NCI-H446 (cell line): ENCODE results near the gene PHACTR3.

Experiments
- DNase-seq, 2 experiments: peaks; one replicate each; lab custom pipeline; 2025; lab: John Stamatoyannopoulos, UW

The PHACTR3 gene

DNA sequence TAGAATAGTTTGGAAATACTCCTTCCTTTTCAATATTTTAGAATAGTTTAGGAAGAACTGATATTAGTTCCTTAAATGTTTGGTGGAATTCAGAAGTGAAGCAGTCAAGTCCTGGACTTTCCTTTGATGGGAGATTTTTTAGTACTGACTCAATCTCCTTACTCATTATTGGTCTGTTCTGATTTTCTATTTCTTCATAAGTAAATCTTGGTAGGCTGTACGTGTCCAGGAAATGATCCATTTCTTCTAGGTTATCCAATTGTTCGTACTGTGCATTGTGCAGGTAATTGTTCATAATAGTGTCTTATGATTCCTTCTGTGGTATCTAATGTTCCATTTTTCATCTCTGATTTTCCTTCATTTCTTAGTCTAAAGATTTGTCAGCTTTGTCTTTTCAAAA is 190.2 kb downstream of the PHACTR3 start:
- DNase-seq: no peak

DNA sequence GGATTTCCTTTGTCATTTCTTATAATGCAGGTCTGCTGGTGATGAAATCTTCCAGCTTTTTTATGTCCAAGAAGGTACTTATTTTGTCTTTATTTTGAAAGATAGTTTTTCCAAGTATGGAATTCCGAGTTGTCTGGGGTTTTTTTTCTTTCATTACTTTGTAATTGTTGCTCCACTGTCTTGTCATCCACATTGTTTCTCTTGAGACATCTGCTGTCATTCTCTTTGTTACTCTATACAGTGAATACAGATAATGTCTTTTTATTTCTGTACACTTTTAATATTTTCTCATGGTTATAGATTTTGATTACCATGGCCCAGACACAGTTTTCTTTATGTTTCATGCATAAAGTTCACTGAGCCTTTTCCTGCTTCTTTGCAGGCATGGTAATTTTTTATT is 196.0 kb downstream of the PHACTR3 start:
- DNase-seq: no peak

DNA sequence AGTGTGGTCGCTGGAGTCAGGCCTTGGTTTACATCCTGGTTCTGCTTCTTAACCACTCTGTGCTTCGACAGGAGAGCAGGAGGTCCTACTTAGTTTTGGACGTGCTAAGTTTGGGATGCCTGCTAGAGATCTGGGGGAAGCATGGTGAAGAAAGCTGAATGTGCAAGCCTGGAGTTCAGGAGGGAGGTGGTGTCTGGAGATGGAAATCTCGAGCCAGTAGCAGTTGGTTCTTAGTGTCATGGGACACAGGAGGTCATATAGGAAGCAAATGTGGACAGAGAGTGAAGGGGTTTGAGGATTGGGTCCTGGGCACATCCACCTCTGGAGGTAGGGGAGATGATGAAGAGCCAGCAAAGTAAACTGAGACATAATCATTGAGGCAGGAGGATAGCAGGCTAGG is 197.7 kb downstream of the PHACTR3 start:
- no peak for DNase-seq

DNA sequence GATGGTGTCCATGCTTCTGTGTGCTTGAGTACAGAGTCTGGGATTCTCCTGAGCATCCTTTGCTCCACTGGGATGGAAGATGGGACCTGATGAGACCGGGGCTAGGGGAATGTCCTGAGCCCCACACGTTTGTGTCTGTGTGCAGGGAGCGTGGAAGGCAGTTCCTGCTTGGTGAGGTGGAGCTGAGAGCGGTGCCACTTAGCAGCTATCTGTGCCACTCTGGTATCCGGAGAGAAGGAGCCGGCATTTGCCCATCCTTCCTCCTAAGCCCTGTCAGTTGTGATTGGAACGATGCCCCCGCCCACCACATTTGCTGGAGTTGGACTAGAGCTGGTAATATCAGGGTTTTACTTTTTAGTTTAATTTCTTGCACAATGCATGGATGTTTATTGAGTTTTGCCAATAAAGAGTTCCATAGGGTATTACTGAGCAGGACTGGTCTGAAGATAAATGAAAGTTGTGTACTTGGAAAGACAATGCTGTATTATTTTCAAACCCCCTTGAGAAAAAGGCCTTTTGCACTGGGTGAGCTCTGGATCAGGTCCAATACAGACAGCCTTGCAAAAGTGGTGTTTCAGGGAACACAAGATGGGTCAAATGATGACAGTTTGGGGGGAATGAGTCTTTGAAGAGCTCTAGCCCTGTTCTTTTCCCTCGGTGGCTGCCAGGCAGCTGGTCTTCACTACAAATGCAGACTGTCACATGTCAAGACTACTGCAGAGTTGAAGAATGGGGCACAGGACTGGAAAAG is 198.3 kb downstream of the PHACTR3 start:
- DNase-seq: no peak

DNA sequence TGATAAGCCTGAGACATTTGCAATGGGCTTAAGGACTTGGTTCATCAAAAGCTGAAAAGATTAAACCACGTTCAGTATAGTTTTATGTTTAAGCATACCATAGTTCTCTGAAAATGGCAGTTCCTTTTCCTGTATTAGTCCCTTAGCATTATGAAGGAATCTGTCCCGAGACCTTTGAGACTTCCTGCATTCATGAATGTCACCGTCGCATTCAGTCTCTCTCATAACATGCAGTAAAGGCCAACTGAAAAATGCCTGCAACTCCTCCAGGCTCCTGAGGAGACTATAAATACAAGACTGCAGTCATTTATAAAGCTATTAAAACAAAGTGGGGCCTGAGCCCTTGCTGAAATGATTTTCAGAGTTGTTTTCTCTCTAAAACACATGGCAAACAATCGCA is 200.0 kb downstream of the PHACTR3 start:
- no peak for DNase-seq

DNA sequence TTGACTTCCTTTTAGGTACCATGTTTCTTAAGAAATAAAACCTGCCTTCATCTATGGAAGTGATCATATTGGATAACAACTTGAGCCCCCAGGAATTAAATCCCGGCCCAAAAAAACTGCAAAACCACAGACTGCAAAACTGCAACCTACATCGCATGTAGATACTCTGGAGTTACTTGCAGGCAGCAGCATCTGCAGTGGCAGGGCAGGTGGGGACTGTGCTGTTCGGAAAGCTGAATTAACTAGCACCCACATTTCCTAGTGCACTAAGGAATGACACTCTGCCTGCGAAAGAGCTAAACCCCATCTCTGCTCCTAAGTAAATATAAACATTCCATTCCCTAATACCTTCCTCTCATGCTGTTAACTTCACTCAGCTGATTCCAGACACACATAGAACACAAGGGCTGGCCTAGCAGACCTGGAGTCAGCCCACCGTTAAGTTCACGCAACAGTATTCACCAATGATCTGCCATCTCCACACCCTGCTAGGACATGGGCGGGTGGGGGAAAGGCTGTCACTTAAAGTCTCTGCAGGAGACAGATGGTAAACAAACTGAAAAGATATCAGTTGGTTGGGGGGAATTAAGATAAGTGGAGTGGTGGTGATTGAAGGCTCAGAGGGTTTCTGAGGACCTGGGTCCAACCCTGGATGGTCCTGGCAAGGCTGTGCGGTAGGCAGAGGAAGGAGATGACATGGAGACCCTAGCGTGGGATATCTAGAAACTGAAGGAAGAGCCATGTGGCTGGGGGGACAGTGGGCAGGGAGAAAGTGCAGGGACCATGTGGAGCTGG is 200.7 kb downstream of the PHACTR3 start:
- DNase-seq: no peak

DNA sequence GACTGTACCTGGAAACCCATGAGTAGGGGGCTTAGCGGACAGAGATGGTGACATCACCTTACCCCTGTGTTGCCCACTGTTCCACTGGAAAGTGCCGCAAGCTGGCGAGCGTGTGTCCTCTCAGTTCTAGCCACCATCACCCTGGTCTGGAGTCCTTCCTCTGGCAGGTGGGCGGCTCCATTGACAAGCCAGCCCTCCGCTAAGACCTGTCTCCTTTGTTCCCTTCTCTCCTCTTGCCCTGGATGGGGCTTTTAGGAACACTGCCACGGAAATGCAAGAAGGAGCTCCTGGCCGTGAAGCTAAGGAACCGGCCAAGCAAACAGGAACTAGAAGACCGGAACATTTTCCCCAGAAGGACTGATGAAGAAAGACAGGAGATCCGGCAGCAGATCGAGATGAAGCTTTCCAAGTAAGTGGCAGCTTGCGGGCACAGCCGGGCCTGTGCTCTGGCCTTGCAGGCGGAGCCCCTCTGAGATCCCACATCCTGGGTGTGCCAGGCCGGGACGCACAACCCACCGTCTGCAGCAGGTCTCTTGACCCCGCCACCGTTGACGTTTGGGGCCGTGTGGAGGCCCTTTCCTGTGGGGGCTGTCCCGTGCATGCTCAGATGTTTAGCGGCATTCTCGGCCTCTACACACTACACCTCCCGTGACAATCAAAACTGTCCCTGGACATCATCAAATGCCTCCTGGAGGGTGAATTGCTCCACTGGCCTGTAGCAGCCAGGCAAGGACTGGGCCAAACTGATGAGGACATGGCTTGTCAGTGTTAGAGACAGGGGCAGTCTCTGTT is 201.6 kb downstream of the PHACTR3 start:
- no peak for DNase-seq

DNA sequence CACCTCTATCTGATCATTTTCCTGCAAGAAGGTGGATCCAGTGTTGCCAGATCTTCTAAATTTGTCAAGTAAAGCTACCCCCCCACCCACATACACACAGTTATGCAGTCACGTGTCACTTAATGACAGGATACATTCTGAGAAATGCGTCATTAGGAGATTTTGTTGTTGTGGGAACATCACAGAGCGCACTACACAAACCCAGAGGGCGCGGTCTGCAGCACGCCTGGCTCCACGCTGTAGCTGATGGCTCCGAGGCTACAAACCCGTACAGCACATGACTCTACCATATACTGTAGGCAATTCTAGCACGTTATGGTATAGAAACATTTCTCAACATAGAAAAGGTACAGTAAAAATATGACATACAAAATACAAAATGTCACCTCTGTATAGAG is 202.2 kb downstream of the PHACTR3 start:
- DNase-seq: no peak

DNA sequence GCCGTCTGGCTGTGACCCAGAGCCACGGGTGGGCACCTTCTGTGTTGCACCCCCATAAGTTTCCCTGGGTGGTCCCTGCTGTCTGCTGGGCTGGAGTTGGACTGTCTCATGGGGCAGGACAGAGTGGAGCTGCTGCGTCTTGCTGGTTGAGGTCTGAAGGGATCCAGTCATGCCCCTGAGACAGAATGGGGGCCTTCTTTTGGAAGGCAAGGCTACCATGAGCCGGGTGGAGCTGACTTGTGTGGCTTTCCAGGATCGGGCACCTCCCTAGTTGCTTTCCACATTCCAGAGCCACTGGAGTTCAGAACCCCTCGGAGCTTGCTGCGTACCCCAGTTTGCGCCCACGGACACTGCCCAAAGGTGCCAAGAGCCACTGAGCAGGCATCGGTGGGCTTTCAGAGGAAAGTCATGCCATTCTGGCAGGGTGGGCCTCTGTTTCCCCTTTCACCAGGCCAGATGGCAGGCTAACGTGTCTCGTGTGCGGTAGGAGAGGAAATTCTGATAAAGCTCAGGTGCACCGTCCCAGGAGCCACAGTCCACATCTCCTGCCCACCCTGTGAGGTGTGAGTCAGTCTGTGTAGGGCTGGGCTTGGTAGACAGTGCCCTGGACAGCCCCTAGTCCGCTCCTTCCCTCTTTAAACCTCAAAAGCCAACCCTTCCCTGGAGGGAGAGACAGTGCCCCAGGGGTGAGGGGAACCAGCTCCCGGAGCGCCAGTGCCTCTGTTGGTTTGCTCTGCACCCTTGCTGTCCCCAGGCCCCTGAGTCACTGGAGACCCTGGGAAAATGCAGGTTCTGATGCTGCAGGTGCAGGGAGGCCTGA is 203.8 kb downstream of the PHACTR3 start:
- no peak for DNase-seq

DNA sequence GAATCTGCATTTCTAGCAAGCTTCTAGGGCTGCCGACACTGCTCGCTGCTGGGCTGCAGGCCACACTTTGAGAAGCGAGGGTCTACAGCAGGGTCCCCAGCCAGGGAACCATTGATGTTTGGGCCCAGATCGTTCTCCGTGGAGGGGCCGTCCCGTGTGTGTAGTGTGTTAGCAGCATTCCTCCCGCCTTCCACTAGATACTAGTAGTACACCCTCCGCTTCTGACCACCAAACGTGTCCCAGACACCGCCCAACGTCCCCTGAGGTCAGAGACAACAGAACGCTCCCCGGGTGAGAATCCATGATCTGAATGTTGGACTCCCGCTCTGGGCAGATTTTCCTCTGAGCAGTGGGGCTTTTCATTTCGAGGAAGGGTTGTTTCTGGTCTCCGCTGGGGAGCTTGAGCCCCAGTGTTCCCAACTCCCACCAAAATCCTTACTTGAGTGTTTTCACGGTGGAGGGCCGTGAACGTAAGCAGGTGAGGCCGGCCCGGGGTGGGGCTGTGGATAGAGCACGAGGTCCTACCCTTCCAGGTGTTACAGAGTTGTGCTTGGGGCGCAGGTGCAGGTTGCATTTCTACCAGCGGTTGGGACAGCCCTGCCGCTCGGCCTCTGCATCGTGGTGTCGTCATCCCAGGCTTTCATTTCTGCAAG is 204.5 kb downstream of the PHACTR3 start:
- DNase-seq: no peak

DNA sequence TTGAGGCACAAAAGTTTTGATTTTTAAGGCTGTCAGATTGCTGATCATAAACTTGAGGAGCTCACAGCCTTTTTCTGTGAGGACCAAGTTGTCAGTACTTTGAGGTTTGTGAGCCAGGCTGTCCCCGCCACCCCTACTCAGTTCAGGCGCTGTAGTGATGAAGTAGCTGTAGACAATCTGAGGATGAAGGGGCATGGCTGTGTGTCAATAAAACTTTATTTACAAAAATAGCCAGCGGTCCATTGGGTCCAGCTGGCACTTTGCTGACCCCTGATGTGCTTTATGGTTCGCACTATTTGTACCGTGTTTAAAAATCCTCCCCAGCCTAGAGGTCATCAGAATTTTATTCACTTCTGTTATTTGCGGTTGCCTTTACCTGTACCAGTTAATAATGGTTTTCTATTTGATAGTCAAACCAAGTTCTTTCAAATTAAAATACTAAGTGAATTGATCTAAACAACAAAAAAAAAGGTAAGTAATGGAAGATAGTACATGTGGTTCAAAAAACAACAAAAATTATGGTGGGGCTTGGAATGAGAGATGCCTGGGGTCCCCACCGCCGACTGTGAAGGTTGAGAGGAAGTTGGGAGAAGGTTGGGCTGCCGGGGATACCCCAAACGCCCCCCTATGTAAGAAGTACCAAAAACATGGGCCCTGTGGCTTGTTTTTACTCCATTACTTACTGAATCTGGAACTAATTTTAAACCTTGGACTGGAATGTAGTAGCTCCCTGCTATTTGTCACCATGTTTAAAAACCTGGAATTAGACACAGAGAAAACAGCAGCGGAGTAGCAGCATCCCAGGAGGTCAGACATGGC is 205.5 kb downstream of the PHACTR3 start:
- no peak for DNase-seq

DNA sequence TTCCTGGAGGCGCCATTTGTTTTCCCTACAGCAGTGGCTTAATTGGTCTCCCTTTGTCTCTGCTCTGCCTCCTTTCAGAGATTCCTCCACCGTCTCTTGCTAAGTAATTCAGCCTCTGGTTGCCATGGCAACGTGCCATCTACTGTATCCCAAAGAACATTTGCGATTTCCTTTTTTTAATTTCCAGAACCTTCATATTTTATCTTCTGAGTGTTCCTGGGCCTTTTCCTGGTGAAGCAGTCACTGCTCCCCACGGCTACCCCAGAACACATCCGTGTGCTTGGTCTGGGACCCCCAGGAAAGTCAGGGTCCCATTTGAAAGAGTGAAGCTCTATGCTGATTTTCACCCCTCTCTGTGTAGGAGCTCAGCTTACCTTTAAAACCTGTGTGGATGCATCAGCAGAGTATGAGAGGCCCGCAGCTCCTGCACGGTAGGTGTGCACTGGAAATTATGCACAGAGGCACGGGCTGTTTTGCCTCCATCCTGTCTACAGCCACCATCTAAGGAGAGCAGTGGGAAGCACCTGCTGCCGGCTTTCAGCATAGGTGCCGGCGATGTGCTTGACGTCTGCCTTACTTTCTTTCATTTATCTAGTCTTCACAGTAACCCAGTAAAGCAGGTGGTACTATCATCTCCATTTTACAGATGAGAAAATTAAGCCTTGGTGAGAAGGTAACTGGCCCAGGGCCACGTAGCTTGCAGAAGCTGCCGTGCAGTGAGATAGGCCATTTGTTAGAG is 206.3 kb downstream of the PHACTR3 start:
- DNase-seq: peak in 1 of 2 experiments; percentile 4

DNA sequence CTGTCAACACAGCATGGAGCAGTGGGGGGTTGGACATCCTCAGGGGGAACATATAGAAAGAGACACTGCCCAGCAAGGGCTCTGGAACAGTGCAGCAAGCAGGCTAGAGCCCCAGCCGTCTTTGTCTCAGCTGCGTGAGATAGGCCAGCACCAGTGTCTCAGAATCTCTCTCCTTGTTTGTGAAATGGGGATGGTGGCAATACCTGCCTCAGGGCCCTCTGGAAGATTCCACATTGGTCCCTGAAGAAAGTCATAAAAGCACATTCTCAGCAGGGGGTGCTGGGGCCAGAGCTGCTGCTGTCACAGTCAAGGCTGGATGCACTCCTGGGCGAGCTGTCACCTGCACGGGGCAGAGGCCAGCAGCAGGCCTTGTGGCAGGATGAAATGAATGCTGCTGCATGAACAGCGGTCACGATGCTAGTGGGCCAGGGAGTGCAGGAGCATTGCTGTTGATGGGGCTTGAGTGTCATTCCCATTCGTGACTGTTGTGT is 207.4 kb downstream of the PHACTR3 start:
- no peak for DNase-seq

DNA sequence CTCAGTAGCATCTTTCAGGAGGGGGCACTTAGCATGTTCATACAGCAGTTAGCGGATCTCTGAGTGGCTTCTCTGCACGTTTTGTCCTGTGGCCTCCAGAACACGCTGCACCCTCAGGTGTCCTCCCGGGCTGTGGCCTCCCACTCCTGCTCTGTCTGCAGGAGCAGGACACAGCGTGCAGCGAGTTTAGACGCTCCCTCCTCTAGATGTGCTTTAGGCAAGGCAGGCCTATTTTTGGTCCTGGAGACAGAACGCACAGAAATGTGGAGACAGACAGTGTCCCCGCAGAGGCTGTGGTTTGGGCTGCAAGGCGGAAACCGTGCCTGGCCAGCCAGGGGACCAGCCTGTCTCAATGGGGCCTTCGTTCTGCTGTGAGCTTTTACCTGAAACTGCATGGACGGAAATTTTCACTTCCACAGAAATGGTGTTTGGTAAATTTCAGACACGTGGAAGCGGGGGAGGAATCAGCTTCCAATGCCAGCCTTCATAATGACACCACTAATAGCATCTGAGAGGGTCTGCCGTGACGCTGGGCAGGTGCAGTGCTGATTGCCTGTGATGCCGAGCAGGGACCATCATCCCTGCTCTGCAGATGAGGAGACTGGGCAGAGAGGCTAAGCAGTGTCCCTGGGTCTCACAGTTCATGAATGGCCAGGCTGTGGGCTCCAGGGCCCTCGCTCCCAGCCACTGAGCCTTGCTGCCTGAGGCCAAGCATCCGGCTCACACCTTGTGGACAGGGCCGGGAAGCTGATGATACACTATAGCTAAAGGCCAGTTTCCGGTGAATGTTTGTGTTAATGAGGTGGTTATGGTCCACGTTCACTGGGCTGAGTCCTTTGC is 208.2 kb downstream of the PHACTR3 start:
- DNase-seq: no peak

DNA sequence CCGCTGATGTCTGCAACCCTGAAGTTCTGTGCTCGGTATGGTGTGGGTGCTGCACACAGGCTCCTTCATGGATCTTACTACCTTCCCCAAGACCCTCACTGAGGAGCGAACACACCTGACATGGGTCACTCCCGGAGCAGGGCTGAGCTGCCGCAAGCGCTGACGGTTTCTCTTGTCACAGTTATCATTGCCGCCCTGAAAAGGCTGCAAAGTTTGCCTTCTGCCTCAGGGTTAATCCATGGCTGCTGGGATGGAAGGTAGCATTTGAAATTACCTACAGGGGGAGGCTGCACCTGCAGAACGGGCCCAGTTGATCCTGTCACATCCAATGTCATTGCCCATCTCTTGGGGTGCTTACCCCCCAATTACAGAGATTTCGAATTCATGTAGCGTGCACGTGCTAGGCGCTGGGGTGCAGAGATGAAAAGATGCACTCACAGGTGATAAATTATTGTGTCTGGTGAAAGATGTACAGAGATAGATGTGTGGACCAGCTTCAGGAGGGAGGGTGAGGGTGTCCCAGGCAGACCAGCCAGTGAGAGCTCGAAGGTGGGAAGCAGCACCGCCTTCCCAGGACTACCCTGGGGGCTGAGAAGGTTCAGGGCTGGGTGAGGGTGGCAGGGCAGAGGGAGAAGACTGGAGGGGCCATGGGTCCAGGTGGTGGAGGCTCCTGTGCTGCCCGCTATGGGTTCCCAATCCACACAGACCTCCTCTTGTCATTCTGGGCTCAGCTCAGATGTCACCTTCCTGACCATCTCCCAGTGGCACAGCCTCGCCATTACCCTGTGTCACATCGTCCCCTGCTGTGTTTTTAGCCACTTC is 209.0 kb downstream of the PHACTR3 start:
- DNase-seq: no peak

DNA sequence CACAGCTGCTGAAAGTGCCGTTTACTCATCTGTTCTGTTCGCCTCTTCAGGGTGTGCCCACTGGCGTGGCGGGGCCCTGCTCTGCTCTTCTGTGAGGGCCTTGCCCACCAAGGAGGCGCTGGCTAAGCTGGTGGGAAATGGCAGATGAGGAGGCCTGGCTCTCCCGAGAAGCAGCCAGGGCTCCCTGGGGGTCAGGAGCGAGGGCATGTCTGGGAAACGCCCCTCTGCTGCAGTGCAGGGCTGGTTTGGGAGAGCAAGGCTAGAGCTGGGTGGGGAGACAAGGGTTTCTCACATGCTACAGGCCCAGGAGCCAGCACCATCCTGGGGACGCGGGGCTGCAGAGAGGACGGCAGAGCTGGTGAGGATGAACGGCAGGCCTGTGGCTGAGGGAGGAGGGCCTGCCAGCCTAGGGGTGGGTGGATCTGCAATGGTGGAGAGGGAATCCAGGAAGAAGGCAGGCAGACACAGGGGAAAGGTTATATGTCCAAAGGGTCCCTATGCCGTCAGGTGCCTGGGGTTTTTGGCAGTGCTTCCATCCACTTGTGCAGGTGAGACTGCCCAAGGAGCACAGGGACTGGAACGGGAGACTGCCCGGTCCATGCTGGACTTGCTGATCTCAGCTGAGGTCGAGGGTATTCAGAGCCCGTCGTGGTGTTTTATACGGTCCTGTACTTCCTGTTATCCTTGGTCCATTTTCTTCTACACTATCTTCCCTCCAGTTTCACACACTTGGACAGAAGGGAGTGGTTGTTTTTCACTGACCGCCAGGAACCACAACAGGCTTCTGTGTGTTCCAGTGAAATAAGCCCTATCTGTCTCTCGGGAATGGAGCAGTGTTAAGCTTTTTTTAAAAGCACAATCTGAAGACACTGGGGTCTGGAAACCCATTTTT is 209.9 kb downstream of the PHACTR3 start:
- no peak for DNase-seq
